Measurements from ENCODE around the gene TTLL8.

TTLL8 gene

DNA sequence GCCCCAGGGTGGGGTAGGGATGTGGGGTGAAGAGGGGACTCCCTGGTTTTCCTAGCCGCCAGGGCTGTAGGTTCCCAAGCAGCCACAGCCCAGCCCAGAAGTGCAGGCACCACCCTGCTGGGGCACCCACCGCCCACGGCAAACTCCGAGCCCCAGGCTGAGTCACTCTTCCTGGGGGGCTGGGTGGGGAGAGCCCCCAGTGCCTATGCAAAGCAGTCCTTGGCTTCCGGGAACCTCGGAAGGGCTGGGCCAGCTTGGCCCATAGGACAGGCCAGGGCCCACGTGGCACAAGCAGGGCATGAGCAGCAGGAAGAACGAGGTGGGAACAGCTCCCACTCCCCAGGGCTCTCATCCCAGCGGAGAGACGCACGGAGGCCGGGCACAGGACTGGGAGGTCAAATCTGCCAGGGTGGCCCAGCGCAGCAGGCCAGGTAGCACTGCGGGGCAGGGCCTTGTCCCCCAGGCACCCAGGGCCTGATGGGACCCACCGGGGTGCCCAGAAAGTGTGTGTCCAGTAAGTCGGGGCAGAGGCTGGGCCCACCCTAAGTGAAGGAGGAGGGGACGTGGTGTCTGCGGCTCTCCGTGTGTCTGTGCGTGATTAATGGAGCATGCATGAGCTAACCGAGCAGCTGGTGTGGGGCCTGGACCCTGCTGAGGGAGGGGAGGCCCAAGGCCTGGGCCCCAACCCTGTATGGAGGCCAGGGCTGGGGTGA is 41.0 kb downstream of the TTLL8 start:
- DNase-seq, result no peak

DNA sequence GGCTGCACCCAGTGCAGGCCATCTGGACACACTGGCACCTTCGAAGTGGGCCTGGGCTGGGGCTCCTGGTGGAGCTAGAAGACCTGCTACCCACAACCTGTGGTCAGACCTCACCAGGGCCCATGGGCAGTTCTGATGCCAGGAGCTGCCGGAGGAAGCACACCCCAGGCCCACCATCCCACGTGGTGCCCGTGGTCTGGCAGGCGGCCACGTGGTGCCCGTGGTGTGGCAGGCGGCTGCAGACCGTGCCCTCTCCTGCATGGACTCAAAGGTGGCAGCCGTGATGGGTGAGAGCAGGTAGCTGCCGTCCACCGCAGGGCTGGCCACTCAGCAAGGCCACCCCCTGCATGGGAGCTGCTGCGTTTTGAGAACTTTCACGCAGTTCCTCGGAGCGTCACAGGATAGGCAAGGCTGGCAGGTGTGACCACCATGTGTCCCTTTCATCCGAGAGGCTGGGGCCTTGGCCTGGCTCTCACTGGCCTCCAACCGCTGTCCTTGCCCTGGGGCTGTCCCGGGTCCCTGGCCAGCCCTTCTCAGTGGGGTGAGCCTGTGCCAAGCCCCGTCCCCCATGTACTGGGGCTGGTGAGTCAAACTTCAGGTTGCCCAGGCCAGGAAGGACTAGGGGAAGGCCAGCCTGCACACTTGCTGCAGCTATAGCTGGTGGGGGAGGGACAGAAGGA is 41.6 kb downstream of the TTLL8 start:
- no peak for DNase-seq

DNA sequence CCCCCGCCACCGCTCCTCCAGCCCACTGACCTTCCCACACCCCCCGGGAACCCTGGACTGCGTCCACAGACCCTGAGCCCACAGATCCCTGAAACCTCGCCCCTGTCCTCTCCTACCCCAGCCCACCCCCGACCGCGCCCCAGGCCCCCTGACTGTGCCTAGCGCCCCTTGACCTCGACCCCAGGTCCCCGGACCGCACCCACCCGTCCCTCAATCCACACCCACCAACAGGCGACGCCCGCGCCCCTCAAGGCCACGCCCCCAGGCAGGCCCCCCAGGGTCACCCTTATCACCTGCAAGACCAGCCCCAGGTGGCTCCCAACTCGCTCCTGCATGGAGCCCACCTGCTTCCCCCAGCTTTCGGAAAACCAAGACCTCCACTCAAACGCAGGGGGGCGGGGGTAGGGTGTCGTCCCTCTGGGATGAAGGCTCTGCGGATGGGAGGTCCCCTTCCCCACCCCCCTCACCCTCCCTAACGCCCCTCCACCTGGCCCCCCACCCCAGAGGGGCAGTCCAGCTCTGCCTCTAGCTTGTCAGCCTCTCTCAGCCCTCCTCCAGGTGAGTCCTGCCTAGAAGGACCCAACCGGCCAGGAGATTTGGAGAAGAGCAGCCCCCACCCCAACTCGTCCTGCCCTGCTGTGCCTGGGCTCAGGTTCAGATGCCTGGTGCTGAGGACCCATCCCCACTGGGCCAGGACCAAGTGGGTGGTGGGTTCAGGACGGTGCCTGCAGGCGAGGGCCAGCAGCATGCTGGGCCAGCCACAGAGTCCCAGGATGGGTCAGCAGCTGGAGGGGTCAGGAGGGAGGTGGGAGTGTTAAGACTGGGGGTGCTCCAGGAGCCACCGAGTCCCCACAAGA is 42.4 kb downstream of the TTLL8 start:
- no peak for DNase-seq

- DNase-seq, result no peak
Observed at GRCh38 chr22:50014655-50015401, 43.3 kb downstream of the TTLL8 start.

- DNase-seq, result no peak
Observed at GRCh38 chr22:50014053-50014501, 44.0 kb downstream of the TTLL8 start.

DNA sequence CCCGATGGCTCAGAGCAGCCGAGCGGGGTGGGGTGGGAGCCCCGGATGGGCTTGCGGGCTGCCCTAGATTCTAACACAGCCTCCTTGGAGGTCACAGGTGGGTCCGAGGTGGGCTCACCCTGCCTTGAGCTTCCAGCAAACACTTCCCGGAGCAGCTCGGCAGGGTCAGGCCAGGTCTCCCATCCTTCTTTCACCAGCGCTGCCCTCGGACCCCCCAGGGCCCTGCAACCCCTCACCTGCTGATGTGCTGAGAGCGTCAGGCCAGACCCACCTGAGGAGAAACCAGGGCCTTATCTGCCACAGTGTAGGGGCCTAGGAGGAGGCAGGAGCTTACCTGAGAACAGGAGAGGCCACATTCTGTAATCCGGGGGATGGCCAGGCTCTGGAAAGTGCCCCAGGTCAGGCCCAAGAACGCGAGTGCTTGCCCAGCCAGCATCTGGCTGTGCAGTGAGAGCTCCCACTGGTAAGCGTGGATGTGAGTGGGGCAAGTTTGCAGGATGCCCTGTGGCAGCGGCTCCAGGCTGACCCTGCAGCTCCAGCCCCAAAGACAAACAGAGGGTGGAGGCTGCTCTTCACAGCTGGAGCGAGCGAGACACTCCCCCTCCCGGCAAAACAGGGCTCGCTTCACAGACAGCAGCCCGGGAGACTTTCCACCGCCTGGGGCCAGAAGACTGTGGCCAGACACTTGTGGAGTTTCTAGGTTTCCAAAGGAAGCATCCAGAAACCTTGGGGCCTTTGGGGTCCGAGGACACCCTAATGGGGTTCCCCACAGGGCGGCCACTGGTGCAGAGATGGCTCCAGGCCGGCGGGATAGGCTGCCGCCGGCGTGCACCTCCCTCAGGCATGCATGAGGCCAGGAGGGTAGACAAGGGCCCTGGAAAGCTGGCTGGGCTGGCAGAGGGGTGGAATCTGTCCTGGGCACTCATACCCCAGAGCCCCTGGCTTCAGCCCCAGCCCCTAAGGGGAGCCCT is 45.6 kb downstream of the TTLL8 start, which contains the start of gene IL17REL:
TSS of gene IL17REL (minus strand) at position 555 of the 971 bp plus-strand sequence. CDS start at position 436, 119 bp downstream.
- DNase-seq, result no peak

GRCh38 chr22:50011447-50012210 is 46.5 kb downstream of the TTLL8 start:
- DNase-seq, result no peak

DNA sequence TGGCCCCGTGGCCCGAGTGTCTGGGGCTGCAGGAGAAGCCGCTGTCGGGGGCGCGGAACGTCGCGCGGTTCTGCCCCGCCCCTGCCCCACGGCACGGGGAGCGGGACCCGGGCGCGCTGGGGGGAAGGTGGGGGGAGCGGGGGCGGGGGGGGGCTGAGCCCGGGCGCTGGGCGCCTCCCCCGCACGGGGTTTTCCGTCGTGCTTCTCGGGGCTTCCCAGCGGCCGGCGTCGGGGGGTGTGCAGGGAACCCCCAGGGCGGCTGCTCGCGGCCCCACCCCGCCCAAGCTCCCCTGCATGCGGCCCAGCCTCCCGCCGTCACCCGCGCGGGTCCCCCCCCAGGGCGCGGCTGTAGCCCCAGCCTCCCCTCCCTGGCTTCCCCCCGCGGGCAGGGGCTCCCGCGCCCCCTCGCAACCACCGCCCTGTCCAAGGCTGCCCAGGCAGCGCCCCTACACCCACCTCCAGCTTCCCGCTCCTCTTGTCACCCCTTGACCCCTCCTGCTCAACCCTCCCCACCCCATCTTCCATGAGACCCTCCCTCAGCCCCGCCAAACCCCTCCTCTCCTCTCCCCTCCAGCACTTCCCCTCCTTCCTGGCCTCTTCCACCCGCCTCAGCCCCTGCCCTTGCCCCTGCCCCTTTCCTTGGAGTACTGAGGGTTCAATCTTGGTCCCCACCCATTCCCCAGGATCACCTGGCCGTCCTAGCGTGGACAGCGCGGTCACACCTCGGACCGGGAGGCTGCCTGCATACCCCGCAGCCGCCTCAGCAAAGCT is 47.2 kb downstream of the TTLL8 start:
- DNase-seq, result no peak

DNA sequence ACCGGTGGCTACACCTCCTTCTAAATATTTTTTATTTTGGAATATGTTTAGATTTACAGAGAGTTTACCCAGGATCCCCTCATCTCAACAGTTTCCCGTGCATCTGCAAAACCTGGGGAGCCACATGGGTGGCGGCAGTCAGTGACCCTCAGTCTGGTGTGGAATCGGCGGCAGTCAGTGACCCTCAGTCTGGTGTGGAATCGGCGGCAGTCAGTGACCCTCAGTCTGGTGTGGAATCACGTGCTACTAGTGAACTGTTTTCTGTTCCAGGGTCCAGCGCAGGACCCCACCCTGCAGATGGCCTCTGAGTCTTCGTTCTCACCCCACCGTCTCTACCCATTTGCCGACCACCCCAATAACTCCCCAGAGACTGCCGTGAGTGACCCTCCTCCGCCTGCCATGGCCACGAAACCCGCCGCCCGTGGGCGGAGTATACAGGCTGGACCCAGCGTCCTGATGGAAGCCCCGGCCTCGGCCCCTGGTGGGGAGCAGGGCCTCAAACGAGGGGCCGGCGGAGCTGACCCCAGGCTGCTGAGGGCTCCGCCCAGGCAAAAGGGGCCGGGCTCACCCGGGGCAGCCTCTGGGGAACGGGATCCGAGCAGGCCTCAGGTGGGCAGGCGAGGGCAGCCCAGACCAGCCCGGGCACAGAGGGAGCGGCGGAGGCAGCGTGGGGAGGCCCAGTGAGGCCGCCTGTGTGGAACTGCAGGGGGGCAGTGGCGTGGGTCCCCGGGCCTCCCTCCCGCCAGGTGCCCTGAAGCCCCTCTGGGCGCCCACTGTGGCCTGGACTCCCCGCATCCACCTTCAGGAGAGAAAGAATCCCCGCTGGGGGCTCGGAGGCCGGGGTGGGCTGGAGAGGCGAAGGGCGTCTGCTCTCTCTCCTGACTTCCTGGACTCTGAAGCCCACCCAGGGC is 48.1 kb downstream of the TTLL8 start:
- no peak for DNase-seq

- no peak for DNase-seq
Observed at GRCh38 chr22:50009251-50009650, 48.8 kb downstream of the TTLL8 start.

GRCh38 chr22:50008151-50009040 is 49.7 kb downstream of the TTLL8 start:
- peak; percentile 23 for DNase-seq

- no peak for DNase-seq
Observed at GRCh38 chr22:50007057-50007511, 51.0 kb downstream of the TTLL8 start.

DNA sequence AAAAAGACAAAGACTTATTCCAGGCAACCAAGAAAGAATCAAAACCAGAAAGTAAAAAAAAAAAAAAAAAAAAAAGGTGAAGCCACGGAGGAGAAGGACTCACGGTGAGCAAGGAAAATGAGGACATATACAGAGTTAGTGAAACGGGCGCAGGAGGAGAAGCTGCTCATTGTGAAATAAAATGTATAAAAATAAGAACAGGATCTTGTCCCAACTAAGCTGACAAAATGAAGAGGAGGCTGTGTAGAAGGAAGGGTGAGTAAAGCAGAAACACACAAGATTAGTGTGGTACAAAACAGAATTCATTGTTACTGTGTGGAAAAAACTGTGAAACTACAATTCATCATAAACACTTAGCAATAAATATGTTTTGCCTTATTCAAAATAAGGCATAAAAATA is 53.2 kb downstream of the TTLL8 start:
- no peak for DNase-seq

DNA sequence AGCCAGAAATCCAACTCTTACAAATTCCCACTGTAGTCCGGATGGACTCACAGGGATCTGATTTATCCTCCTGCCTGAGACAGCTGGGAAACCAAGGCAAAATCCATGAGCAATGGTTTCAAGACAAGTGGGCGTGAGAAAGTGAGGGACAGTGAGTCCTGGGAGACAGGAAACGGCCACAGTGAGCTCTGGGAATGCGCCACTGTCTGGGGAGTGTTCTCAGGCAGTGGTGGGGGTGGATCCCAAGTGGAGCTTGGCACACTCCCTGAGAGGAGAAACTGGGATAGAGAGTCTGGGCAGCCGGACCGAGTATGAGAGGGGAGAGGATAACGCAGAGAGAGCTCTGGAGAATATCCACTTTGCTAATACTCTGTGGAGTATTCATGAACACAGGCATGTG is 55.3 kb downstream of the TTLL8 start:
- DNase-seq, result no peak

DNA sequence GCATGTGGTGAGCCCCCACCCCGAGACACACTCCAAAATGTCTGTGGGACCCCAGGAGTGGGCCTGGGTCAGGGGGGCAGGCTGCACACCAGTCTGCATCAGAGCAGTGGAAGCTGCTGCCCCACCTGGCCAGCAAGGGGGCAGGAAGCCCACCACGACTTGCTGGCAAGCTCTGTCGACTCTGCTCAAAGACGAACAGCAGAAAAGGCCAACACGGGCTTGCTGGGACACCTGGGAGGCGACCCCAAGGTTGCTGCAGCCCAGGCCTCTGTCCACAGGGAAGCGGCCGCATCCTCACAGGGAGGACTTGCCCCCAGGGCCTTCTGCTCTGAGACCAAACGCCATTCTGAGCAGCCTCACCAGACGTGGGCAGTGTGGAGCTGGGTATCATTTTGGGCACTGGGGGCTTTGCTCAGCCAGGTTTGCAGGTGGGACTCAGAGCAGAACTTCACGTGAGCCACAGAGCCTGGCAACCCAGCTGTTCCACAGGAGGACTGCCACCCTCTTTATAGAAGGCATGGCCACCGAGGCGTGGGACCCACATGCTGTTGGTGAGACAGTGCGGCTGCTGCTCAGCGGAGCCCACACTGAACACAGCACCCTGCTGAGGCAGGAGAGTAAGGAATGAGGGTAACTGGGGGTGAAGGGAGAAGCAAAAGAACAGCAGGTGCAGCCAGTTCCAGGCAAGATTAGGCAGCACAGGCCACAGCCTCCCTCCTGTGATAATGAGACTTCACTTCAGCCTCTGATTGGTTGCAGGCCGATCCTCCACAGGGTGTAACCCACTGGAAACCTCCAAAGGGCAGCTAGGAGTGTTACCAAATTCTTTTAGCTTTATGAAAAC is 56.5 kb downstream of the TTLL8 start:
- DNase-seq, result no peak

- DNase-seq, result no peak
Observed at GRCh38 chr22:50000587-50001387, 57.3 kb downstream of the TTLL8 start.
